Measurements from ENCODE around the gene MDM2.

MDM2 gene

GRCh38 chr12:68807576-68808387 lies at the start of gene MDM2:
MDM2 (plus strand) TSS chr12:68808177; CDS start chr12:68808478, 301 bp downstream.
- peak; percentile 95 for DNase-seq
- in situ Hi-C loops (cut with MboI; ENCODE audit: low pct_unique_long_range_greater_than_20kb, low sequenced_read_pairs), result no loop called here

GRCh38 chr12:68759852-68760251 lies 48.1 kb upstream of the MDM2 start:
- DNase-seq, result no peak
- in situ Hi-C loops (cut with MboI; ENCODE audit: low pct_unique_long_range_greater_than_20kb, low sequenced_read_pairs), result no loop called here

GRCh38 chr12:68760806-68761441 lies 47.1 kb upstream of the MDM2 start:
- DNase-seq, result no peak
- in situ Hi-C loops (cut with MboI; ENCODE audit: low pct_unique_long_range_greater_than_20kb, low sequenced_read_pairs), result no loop called here

GRCh38 chr12:68761442-68761812 lies 46.5 kb upstream of the MDM2 start:
- no peak for DNase-seq
- in situ Hi-C loops (cut with MboI; ENCODE audit: low pct_unique_long_range_greater_than_20kb, low sequenced_read_pairs), result no loop called here

GRCh38 chr12:68761901-68762630 lies 45.9 kb upstream of the MDM2 start:
- in situ Hi-C loops (cut with MboI; ENCODE audit: low pct_unique_long_range_greater_than_20kb, low sequenced_read_pairs), result no loop called here
- DNase-seq, result no peak

GRCh38 chr12:68762691-68763090 lies 45.3 kb upstream of the MDM2 start:
- in situ Hi-C loops (cut with MboI; ENCODE audit: low pct_unique_long_range_greater_than_20kb, low sequenced_read_pairs), result no loop called here
- DNase-seq, result no peak

GRCh38 chr12:68765696-68766095 lies 42.3 kb upstream of the MDM2 start:
- DNase-seq, result no peak
- in situ Hi-C loops (cut with MboI; ENCODE audit: low pct_unique_long_range_greater_than_20kb, low sequenced_read_pairs), result no loop called here

GRCh38 chr12:68766646-68767045 lies 41.3 kb upstream of the MDM2 start:
- no peak for DNase-seq
- in situ Hi-C loops (cut with MboI; ENCODE audit: low pct_unique_long_range_greater_than_20kb, low sequenced_read_pairs), result no loop called here

GRCh38 chr12:68767191-68767590 lies 40.8 kb upstream of the MDM2 start:
- no peak for DNase-seq
- in situ Hi-C loops (cut with MboI; ENCODE audit: low pct_unique_long_range_greater_than_20kb, low sequenced_read_pairs), result no loop called here

GRCh38 chr12:68768431-68768939 lies 39.5 kb upstream of the MDM2 start:
- DNase-seq, result no peak
- in situ Hi-C loops (cut with MboI; ENCODE audit: low pct_unique_long_range_greater_than_20kb, low sequenced_read_pairs), result no loop called here

GRCh38 chr12:68769941-68770340 lies 38.0 kb upstream of the MDM2 start:
- in situ Hi-C loops (cut with MboI; ENCODE audit: low pct_unique_long_range_greater_than_20kb, low sequenced_read_pairs), result no loop called here

GRCh38 chr12:68771223-68771925 lies 36.6 kb upstream of the MDM2 start:
- in situ Hi-C loops (cut with MboI; ENCODE audit: low pct_unique_long_range_greater_than_20kb, low sequenced_read_pairs), result no loop called here
- DNase-seq, result no peak

More at GRCh38 chr12:68769941-68770340, 38.0 kb upstream of the MDM2 start:
- DNase-seq, result no peak

GRCh38 chr12:68772714-68773113 lies 35.3 kb upstream of the MDM2 start:
- in situ Hi-C loops (cut with MboI; ENCODE audit: low pct_unique_long_range_greater_than_20kb, low sequenced_read_pairs), result no loop called here
- no peak for DNase-seq

GRCh38 chr12:68773582-68773981 lies 34.4 kb upstream of the MDM2 start:
- in situ Hi-C loops (cut with MboI; ENCODE audit: low pct_unique_long_range_greater_than_20kb, low sequenced_read_pairs), result no loop called here

GRCh38 chr12:68775121-68775630 lies 32.8 kb upstream of the MDM2 start:
- no peak for DNase-seq
- in situ Hi-C loops (cut with MboI; ENCODE audit: low pct_unique_long_range_greater_than_20kb, low sequenced_read_pairs), result no loop called here

More at GRCh38 chr12:68773582-68773981, 34.4 kb upstream of the MDM2 start:
- no peak for DNase-seq

GRCh38 chr12:68776976-68777610 lies 30.9 kb upstream of the MDM2 start:
- DNase-seq, result no peak
- in situ Hi-C loops (cut with MboI; ENCODE audit: low pct_unique_long_range_greater_than_20kb, low sequenced_read_pairs), result no loop called here

- in situ Hi-C loops (cut with MboI; ENCODE audit: low pct_unique_long_range_greater_than_20kb, low sequenced_read_pairs), result no loop called here
- DNase-seq, result no peak
These were observed 28.7 kb upstream of the MDM2 start for GRCh38 chr12:68779280-68779679.

- in situ Hi-C loops (cut with MboI; ENCODE audit: low pct_unique_long_range_greater_than_20kb, low sequenced_read_pairs), result no loop called here
- no peak for DNase-seq
These were observed 27.2 kb upstream of the MDM2 start for GRCh38 chr12:68780731-68781130.

- no peak for DNase-seq
- in situ Hi-C loops (cut with MboI; ENCODE audit: low pct_unique_long_range_greater_than_20kb, low sequenced_read_pairs), result no loop called here
These were observed 26.2 kb upstream of the MDM2 start for GRCh38 chr12:68781728-68782127.
